ENCODE results near the gene PPARD.

PPARD gene

DNA sequence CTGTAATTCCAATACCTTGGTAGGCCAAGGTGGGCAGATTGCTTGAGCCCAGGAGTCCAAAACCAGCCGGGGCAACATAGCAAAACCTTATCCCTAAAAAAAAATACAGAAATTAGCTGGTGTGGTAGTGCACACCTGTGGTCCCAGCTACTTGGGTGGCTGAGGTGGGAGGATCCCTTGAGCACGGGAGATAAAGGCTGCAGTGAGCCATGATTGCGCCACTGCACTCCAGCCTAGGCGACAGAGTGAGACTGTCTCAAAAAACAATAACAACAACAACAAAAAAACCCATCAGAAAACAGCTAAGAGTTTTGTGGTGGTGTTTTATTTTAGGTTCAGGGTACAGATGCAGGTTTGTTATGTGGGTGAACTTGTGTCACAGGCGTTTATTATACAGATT lies 66.9 kb downstream of the PPARD start:
- TF ChIP-seq, protein P1, sequence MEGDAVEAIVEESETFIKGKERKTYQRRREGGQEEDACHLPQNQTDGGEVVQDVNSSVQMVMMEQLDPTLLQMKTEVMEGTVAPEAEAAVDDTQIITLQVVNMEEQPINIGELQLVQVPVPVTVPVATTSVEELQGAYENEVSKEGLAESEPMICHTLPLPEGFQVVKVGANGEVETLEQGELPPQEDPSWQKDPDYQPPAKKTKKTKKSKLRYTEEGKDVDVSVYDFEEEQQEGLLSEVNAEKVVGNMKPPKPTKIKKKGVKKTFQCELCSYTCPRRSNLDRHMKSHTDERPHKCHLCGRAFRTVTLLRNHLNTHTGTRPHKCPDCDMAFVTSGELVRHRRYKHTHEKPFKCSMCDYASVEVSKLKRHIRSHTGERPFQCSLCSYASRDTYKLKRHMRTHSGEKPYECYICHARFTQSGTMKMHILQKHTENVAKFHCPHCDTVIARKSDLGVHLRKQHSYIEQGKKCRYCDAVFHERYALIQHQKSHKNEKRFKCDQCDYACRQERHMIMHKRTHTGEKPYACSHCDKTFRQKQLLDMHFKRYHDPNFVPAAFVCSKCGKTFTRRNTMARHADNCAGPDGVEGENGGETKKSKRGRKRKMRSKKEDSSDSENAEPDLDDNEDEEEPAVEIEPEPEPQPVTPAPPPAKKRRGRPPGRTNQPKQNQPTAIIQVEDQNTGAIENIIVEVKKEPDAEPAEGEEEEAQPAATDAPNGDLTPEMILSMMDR (conservative IDR thresholded peaks at IDR 0.05; ENCODE audit: low read depth, low read length) = no peak
- H2AFZ ChIP-seq (ENCODE audit: low read depth) = no peak overlapping the region
- no peaks in the 10 kb centered on the region for H3K27me3 ChIP-seq (ENCODE audit: insufficient read depth, low read depth)
- H3K9ac ChIP-seq = no peak overlapping the region
- no peaks in the 10 kb centered on the region for H3K79me2 ChIP-seq (ENCODE audit: insufficient read depth, low read depth)
- H4K20me1 ChIP-seq (ENCODE audit: insufficient read depth) = no peaks in the 10 kb centered on the region
- H3K4me1 ChIP-seq (ENCODE audit: low read depth, poor library complexity, severe bottlenecking) = peaks cover 9% of the 10 kb centered on the region
- H3K4me3 ChIP-seq (IDR thresholded peaks at IDR 0.05; ENCODE audit: insufficient read depth, low read depth, low read length) = no peak overlapping the region
- no peak overlapping the region for H3K4me2 ChIP-seq
- H3K27ac ChIP-seq = no peak overlapping the region
- H3K36me3 ChIP-seq (ENCODE audit: insufficient read depth) = no peaks in the 10 kb centered on the region

DNA sequence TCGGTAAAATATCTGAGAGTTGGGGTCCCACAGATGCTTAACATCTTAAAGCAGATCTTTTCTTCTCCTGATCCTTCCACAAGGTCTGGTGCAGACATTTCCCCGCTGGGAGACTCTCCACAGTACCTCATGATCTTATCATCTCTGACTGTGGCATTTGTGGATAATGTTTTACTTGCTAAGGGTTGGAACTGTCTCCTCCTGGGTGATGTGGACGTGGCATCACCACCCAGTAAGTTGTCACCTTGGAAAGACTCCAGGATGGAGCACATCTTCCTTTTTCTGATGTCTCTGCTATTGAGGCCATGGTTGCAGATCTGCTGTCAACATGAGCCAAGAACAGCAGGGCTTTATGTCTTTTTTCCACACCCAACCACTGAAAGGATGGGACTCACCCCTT lies 67.8 kb downstream of the PPARD start:
- Histone ChIP-seq H3K4me3 (IDR thresholded peaks at IDR 0.05; ENCODE audit: insufficient read depth, low read depth, low read length) (no peak overlapping the region), H3K36me3 (ENCODE audit: insufficient read depth) (no peaks in the 10 kb centered on the region), H2AFZ (ENCODE audit: low read depth) (no peak overlapping the region), H3K9ac (no peak overlapping the region), H3K4me2 (no peak overlapping the region), H4K20me1 (ENCODE audit: insufficient read depth) (no peaks in the 10 kb centered on the region), H3K4me1 (ENCODE audit: low read depth, poor library complexity, severe bottlenecking) (peaks cover 15% of the 10 kb centered on the region), H3K79me2 (ENCODE audit: insufficient read depth, low read depth) (no peaks in the 10 kb centered on the region), H3K27ac (no peak overlapping the region), H3K27me3 (ENCODE audit: insufficient read depth, low read depth) (no peaks in the 10 kb centered on the region)
- TF ChIP-seq, protein P1 (conservative IDR thresholded peaks at IDR 0.05; ENCODE audit: low read depth, low read length) = no peak

DNA sequence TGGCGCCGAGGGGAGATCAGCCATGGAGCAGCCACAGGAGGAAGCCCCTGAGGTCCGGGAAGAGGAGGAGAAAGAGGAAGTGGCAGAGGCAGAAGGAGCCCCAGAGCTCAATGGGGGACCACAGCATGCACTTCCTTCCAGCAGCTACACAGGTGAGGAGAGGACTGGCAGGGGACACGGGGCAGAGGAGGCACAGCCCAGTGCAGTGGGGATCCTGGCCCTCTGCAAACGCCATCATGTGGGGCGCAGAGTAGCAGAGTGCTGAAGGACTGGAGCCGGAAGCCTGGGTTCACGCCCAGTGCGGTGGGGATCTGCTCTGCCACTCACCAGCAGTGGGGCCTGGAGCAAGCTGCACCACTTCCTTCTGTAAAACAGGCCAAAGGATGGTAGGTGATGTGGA lies 68.7 kb downstream of the PPARD start:
- H3K4me3 ChIP-seq (IDR thresholded peaks at IDR 0.05; ENCODE audit: insufficient read depth, low read depth, low read length) = no peak overlapping the region
- H3K79me2 ChIP-seq (ENCODE audit: insufficient read depth, low read depth) = no peaks in the 10 kb centered on the region
- TF ChIP-seq, protein P1 (conservative IDR thresholded peaks at IDR 0.05; ENCODE audit: low read depth, low read length) = no peak
- H3K27ac ChIP-seq = no peak overlapping the region
- no peak overlapping the region for H2AFZ ChIP-seq (ENCODE audit: low read depth)
- H3K4me1 ChIP-seq (ENCODE audit: low read depth, poor library complexity, severe bottlenecking) = peaks cover 14% of the 10 kb centered on the region
- no peaks in the 10 kb centered on the region for H4K20me1 ChIP-seq (ENCODE audit: insufficient read depth)
- H3K27me3 ChIP-seq (ENCODE audit: insufficient read depth, low read depth) = no peaks in the 10 kb centered on the region
- no peak overlapping the region for H3K9ac ChIP-seq
- H3K36me3 ChIP-seq (ENCODE audit: insufficient read depth) = no peaks in the 10 kb centered on the region
- no peak overlapping the region for H3K4me2 ChIP-seq

DNA sequence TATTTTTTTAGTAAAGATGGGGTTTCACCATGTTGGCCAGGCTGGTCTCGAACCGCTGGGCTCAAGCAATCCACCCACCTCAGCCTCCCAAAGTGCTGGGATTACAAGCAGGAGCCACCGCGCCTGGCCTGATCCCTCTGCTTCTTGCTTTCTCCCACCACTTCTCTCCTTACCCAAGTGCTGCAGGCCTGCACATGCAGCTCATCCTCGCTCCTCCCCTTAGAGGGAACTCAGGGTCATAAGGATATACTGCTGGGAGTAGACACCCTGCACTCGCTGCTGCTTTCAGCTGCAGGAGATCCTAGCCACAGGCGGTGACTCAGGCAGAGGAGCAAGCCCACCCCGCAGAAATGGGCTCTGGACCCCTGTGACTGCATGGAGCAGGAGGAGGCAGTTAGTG lies 69.7 kb downstream of the PPARD start:
- Histone ChIP-seq H3K27ac (no peak overlapping the region), H3K4me2 (no peak overlapping the region), H3K4me3 (IDR thresholded peaks at IDR 0.05; ENCODE audit: insufficient read depth, low read depth, low read length) (no peak overlapping the region), H3K4me1 (ENCODE audit: low read depth, poor library complexity, severe bottlenecking) (peaks cover 8% of the 10 kb centered on the region), H3K79me2 (ENCODE audit: insufficient read depth, low read depth) (no peaks in the 10 kb centered on the region), H3K36me3 (ENCODE audit: insufficient read depth) (no peaks in the 10 kb centered on the region), H3K9ac (no peak overlapping the region), H4K20me1 (ENCODE audit: insufficient read depth) (no peaks in the 10 kb centered on the region), H3K27me3 (ENCODE audit: insufficient read depth, low read depth) (no peaks in the 10 kb centered on the region), H2AFZ (ENCODE audit: low read depth) (no peak overlapping the region)
- TF ChIP-seq, protein P1 (conservative IDR thresholded peaks at IDR 0.05; ENCODE audit: low read depth, low read length) = no peak

Measured in KMS-11 (cell line).